Measurements from ENCODE around the gene DPP3.
"Not testable (repeated sequence)": the region's sequence is repeated elsewhere in the genome, so short reads cannot be mapped to it uniquely, and the experiment has no call there.

GRCh38 chr11:66540598-66540997 is 60.4 kb downstream of the DPP3 start:
- TF ChIP-seq POLR2A (IDR thresholded peaks at IDR 0.05; ENCODE audit: borderline replicate concordance, extremely low read depth, insufficient read depth, insufficient read length); CTCF (IDR thresholded peaks at IDR 0.05 in 2 of 3, conservative IDR thresholded peaks at IDR 0.05 in 1 of 3; ENCODE audit: borderline replicate concordance in 1 of 3, insufficient read depth in 1 of 3, low read depth in 2 of 3, low read length in 2 of 3); YY1 (IDR thresholded peaks at IDR 0.05; ENCODE audit: extremely low read depth, insufficient replicate concordance, low read depth, low read length); SP1 (IDR thresholded peaks at IDR 0.05; ENCODE audit: low read depth); EZH2phosphoT487 (IDR thresholded peaks at IDR 0.05; ENCODE audit: borderline replicate concordance); TCF7L2 (IDR thresholded peaks at IDR 0.05; ENCODE audit: borderline replicate concordance, extremely low read depth, insufficient read depth, insufficient read length); REST (IDR thresholded peaks at IDR 0.05; ENCODE audit: low read depth); ZBTB33 (IDR thresholded peaks at IDR 0.05; ENCODE audit: extremely low read depth, insufficient replicate concordance, low read length): not testable (repeated sequence)
